Left lobe of liver (tissue), 2 donors: ENCODE results near the gene FILIP1L. TPM values are rescaled to one million over a fixed set of nuclear protein-coding genes. Genes with fewer than 3 reads are reported as not detected.
A peak's percentile ranks its signal among the peaks of the same experiment; 100 is the strongest.

Experiments used
- ATAC-seq: fragments of 200-7000 bp; cut with Tn5 transposase; one replicate; pipeline ENCODE4 v1.9.1; 2020; ENCODE audit warnings: mild to moderate bottlenecking, moderate library complexity
- DNase-seq: peaks from one replicate; pipeline ENCODE4 v3.0.0-alpha.2; 2020; ENCODE audit warnings: low spot score
- total RNA-seq: library from RNA; stranded (reverse); gene quantifications from one replicate; pipeline ENCODE4 v1.2.1, GENCODE V29; 2021
- donor health status: DM: no; HTN: no; CAD: no; lungs with moderate emphysema.
- donor health status: DM: no; HTN: yes; CAD: no.

The FILIP1L gene
- total RNA-seq, 1 donor from 2014 or later: 0.93 TPM

- ATAC-seq: no peak
- DNase-seq: no peak
Measured at GRCh38 chr3:100125161-100125938, 11.0 kb upstream of the FILIP1L start.

- no peak for ATAC-seq
- no peak for DNase-seq
Measured at GRCh38 chr3:100124201-100124761, 10.0 kb upstream of the FILIP1L start.

GRCh38 chr3:100123112-100123511 is 8.8 kb upstream of the FILIP1L start:
- ATAC-seq (no peak), DNase-seq (no peak)

GRCh38 chr3:100122321-100122720 is 8.0 kb upstream of the FILIP1L start:
- no peak for ATAC-seq
- no peak for DNase-seq

GRCh38 chr3:100120693-100121092 is 6.4 kb upstream of the FILIP1L start:
- no peak for DNase-seq
- ATAC-seq: no peak

GRCh38 chr3:100120012-100120411 is 5.7 kb upstream of the FILIP1L start:
- no peak for DNase-seq
- no peak for ATAC-seq

- DNase-seq: no peak
- ATAC-seq: no peak
Measured at GRCh38 chr3:100117093-100117492, 2.8 kb upstream of the FILIP1L start.

- no peak for ATAC-seq
Measured at GRCh38 chr3:100113723-100114412, 433 bp downstream of the FILIP1L start.

GRCh38 chr3:100111728-100112127 is 2.6 kb downstream of the FILIP1L start:
- ATAC-seq: no peak
- DNase-seq: no peak

More at GRCh38 chr3:100113723-100114412, 433 bp downstream of the FILIP1L start:
- DNase-seq: no peak

GRCh38 chr3:100110162-100110561 is 4.1 kb downstream of the FILIP1L start:
- ATAC-seq (no peak), DNase-seq (no peak)

- peak; percentile 74 for DNase-seq
- ATAC-seq: peak; percentile 78
Measured at GRCh38 chr3:100108464-100109079, 5.7 kb downstream of the FILIP1L start.

GRCh38 chr3:100107221-100107814 is 7.0 kb downstream of the FILIP1L start:
- DNase-seq (no peak), ATAC-seq (no peak)

GRCh38 chr3:100106531-100107141 is 7.7 kb downstream of the FILIP1L start:
- ATAC-seq: no peak
- DNase-seq: no peak

GRCh38 chr3:100106094-100106493 is 8.2 kb downstream of the FILIP1L start:
- ATAC-seq (no peak), DNase-seq (no peak)

GRCh38 chr3:100105501-100105900 is 8.8 kb downstream of the FILIP1L start:
- ATAC-seq (no peak), DNase-seq (no peak)

- no peak for DNase-seq
Measured at GRCh38 chr3:100104817-100105413, 9.4 kb downstream of the FILIP1L start.

GRCh38 chr3:100104442-100104798 is 9.9 kb downstream of the FILIP1L start:
- no peak for ATAC-seq

More at GRCh38 chr3:100104817-100105413, 9.4 kb downstream of the FILIP1L start:
- ATAC-seq: no peak

GRCh38 chr3:100103558-100104441 is 10.5 kb downstream of the FILIP1L start:
- ATAC-seq (peak; percentile 88), DNase-seq (peak; percentile 87)

More at GRCh38 chr3:100104442-100104798, 9.9 kb downstream of the FILIP1L start:
- DNase-seq: no peak

- no peak for ATAC-seq
- no peak for DNase-seq
Measured at GRCh38 chr3:100102757-100103156, 11.5 kb downstream of the FILIP1L start.
